Stimulated activated naive CD8-positive, alpha-beta T cell treated with anti-CD3 and anti-CD28 coated beads, Interleukin-15, Interleukin-2, amounts not matched to agents 100 ng/mL and 50 ng/mL, for 24 hours (primary cell): ENCODE data around the gene STK33.

Experiments
- H3K27ac Mint-ChIP-seq: one replicate; pipeline ENCODE4 v1.8.0; 2021; ENCODE audit warnings: mild to moderate bottlenecking, mixed read lengths
- H3K27me3 Mint-ChIP-seq: one replicate; pipeline ENCODE4 v1.8.0; 2021; ENCODE audit warnings: mixed read lengths
- H3K36me3 Mint-ChIP-seq: one replicate; pipeline ENCODE4 v1.8.0; 2021; ENCODE audit warnings: low read depth, mixed read lengths
- H3K4me1 Mint-ChIP-seq: one replicate; pipeline ENCODE4 v1.8.0; 2021; ENCODE audit warnings: low read depth, mixed read lengths
- H3K4me3 Mint-ChIP-seq: one replicate; pipeline ENCODE4 v1.8.0; 2021; ENCODE audit warnings: mild to moderate bottlenecking, mixed read lengths
- H3K9me3 Mint-ChIP-seq: one replicate; pipeline ENCODE4 v1.8.0; 2021; ENCODE audit warnings: mixed read lengths

STK33 gene

GRCh38 chr11:8613036-8613435 lies 19.0 kb upstream of the STK33 start:
- no peak overlapping the region for H3K27ac Mint-ChIP-seq
- H3K36me3 Mint-ChIP-seq = peaks cover 21% of the 10 kb centered on the region
- no peaks in the 10 kb centered on the region for H3K9me3 Mint-ChIP-seq
- peaks cover 8% of the 10 kb centered on the region for H3K4me1 Mint-ChIP-seq
- H3K4me3 Mint-ChIP-seq = no peak overlapping the region
- H3K27me3 Mint-ChIP-seq = no peaks in the 10 kb centered on the region

DNA sequence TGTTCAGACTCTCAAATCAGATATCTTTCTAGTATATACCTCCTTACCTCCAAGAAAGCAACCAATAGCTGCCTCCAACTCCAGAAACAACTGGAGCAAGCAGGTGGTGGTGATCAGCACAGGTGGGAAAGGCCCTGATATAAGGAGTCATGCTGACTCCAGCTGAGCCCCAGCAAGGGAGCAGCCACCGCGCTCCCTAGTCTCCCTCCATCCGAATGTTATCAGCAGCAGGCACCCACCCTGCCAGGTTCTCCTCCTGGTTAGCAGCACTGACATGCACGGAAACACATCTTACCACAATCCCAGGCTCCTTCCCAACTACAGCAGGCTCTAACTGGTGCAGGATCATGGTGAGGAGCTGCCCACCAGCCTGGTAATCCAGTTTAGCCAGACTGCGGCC lies 18.5 kb upstream of the STK33 start:
- Mint-ChIP-seq H3K9me3 (no peaks in the 10 kb centered on the region), H3K4me3 (no peak overlapping the region), H3K36me3 (peaks cover 21% of the 10 kb centered on the region), H3K27ac (peak overlapping the region; percentile 9), H3K4me1 (peaks cover 8% of the 10 kb centered on the region), H3K27me3 (no peaks in the 10 kb centered on the region)

GRCh38 chr11:8610532-8611116 lies 16.6 kb upstream of the STK33 start:
- Mint-ChIP-seq H3K4me3 (no peak overlapping the region), H3K27me3 (peaks cover 4% of the 10 kb centered on the region), H3K4me1 (peaks cover 8% of the 10 kb centered on the region), H3K9me3 (no peaks in the 10 kb centered on the region), H3K36me3 (peaks cover 12% of the 10 kb centered on the region), H3K27ac (no peak overlapping the region)

- H3K4me3 Mint-ChIP-seq = no peak overlapping the region
- H3K27me3 Mint-ChIP-seq = peaks cover 19% of the 10 kb centered on the region
- no peaks in the 10 kb centered on the region for H3K9me3 Mint-ChIP-seq
- H3K27ac Mint-ChIP-seq = no peak overlapping the region
- peaks cover 8% of the 10 kb centered on the region for H3K4me1 Mint-ChIP-seq
- H3K36me3 Mint-ChIP-seq = peaks cover 9% of the 10 kb centered on the region
Observed at GRCh38 chr11:8608652-8609051, 14.6 kb upstream of the STK33 start.

DNA sequence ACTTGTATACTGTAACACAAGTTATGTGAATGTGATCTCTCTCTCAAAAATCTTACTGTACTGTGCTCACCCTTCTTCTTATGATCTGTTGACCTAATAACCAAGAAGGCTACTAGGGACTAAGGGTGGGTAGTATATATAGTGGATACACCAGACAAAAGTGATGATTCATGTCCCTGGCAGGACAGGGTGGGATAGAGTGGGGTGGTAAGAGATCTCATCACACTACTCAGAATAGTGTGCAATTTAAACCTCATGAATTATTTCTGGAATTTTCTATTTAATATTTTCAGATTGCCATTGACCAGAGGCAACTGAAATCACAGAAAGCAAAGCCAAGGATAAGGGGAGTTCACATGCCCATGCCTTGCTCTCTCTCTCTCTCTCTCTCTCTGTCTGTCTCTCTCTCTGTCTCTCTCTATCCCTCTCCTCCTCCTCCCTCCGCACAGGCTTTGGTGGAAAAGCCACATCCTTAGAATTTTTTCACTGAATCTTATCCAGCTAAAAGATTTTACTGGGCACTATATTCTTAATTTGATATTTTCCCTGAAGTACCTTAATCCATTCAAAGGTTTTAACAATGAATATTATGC lies 12.0 kb upstream of the STK33 start:
- no peak overlapping the region for H3K27ac Mint-ChIP-seq
- no peaks in the 10 kb centered on the region for H3K36me3 Mint-ChIP-seq
- no peak overlapping the region for H3K4me3 Mint-ChIP-seq
- H3K27me3 Mint-ChIP-seq = peaks cover 25% of the 10 kb centered on the region
- no peaks in the 10 kb centered on the region for H3K9me3 Mint-ChIP-seq
- peaks cover 8% of the 10 kb centered on the region for H3K4me1 Mint-ChIP-seq

GRCh38 chr11:8604078-8604723 lies 10.2 kb upstream of the STK33 start:
- no peaks in the 10 kb centered on the region for H3K36me3 Mint-ChIP-seq
- no peaks in the 10 kb centered on the region for H3K9me3 Mint-ChIP-seq
- H3K27me3 Mint-ChIP-seq = peaks cover 26% of the 10 kb centered on the region
- H3K27ac Mint-ChIP-seq = no peak overlapping the region
- H3K4me1 Mint-ChIP-seq = no peaks in the 10 kb centered on the region
- H3K4me3 Mint-ChIP-seq = no peak overlapping the region

- Mint-ChIP-seq H3K4me1 (no peaks in the 10 kb centered on the region), H3K4me3 (no peak overlapping the region), H3K27ac (no peak overlapping the region), H3K27me3 (peaks cover 31% of the 10 kb centered on the region), H3K36me3 (no peaks in the 10 kb centered on the region), H3K9me3 (no peaks in the 10 kb centered on the region)
Observed at GRCh38 chr11:8603696-8604077, 9.7 kb upstream of the STK33 start.

DNA sequence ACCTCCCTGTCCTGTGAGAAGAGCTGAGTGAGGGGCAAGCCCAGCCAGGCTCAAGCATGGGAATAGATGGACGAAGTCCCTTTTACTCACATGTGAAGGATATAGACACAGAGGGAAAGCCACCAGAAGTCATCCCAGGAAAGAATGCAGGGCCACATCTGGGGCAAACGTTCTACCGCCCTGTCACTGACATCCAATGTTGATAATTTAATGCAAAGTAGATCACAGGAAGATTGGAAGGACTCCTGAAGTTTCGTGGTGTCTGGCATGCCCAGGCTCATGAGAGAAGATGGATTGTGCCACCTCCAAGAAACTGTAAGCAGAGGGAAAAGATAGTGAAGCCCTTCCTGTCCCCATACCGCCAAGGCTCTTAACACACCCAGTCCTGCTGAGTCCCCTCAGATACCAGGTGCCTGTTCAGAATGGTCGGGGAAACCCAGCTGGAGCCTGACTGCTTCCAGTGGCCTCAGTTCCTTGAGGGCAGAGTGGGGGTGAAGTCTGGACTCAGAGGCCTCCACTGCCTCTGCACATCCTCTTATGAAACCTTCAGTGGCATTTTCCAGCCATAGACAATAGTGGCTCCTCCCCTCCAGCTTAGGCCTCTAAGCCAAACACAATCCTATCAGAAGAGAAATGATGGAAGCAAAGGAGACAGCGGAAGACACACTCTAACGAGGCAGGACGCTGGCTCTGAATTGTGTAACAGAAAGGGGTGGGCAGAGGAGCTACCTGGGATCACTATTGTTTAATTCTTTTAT lies 7.5 kb upstream of the STK33 start:
- H3K9me3 Mint-ChIP-seq = no peaks in the 10 kb centered on the region
- H3K27me3 Mint-ChIP-seq = peaks cover 45% of the 10 kb centered on the region
- H3K4me3 Mint-ChIP-seq = no peak overlapping the region
- no peaks in the 10 kb centered on the region for H3K36me3 Mint-ChIP-seq
- no peak overlapping the region for H3K27ac Mint-ChIP-seq
- H3K4me1 Mint-ChIP-seq = no peaks in the 10 kb centered on the region

DNA sequence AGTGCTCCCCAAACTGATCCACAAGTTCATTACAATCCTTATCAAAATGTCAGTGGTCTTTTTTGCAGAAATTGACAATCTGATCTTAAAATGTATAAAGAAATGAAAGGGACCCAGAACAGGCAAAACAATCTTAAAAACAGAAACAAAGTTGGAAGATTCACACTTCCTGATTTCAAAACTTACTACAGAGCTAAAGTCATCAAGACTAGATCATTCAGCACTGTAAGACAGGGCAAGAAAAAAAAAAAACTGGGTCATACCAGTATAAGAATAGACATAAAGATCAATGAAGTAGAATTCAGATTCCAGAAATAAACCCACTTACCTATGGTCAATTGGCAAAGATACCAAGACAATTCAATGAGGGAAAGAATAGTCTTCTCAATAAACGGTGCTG lies 4.5 kb upstream of the STK33 start:
- peaks cover 2% of the 10 kb centered on the region for H3K4me1 Mint-ChIP-seq
- H3K9me3 Mint-ChIP-seq = no peaks in the 10 kb centered on the region
- no peak overlapping the region for H3K4me3 Mint-ChIP-seq
- H3K36me3 Mint-ChIP-seq = no peaks in the 10 kb centered on the region
- H3K27me3 Mint-ChIP-seq = peaks cover 46% of the 10 kb centered on the region
- no peak overlapping the region for H3K27ac Mint-ChIP-seq

- Mint-ChIP-seq H3K9me3 (no peaks in the 10 kb centered on the region), H3K27me3 (peaks cover 52% of the 10 kb centered on the region), H3K4me1 (peaks cover 5% of the 10 kb centered on the region), H3K4me3 (no peak overlapping the region), H3K27ac (no peak overlapping the region), H3K36me3 (no peaks in the 10 kb centered on the region)
Observed at GRCh38 chr11:8597182-8597581, 3.2 kb upstream of the STK33 start.

GRCh38 chr11:8596504-8597046 lies 2.5 kb upstream of the STK33 start:
- no peaks in the 10 kb centered on the region for H3K9me3 Mint-ChIP-seq
- H3K27ac Mint-ChIP-seq = no peak overlapping the region
- H3K4me1 Mint-ChIP-seq = peaks cover 5% of the 10 kb centered on the region
- H3K36me3 Mint-ChIP-seq = no peaks in the 10 kb centered on the region
- H3K27me3 Mint-ChIP-seq = peaks cover 52% of the 10 kb centered on the region
- H3K4me3 Mint-ChIP-seq = no peak overlapping the region

GRCh38 chr11:8593455-8593854 lies 573 bp downstream of the STK33 start:
- peaks cover 50% of the 10 kb centered on the region for H3K27me3 Mint-ChIP-seq
- H3K27ac Mint-ChIP-seq = peak overlapping the region; percentile 41
- no peaks in the 10 kb centered on the region for H3K9me3 Mint-ChIP-seq

GRCh38 chr11:8587915-8588314 lies 6.1 kb downstream of the STK33 start:
- Mint-ChIP-seq H3K27ac (no peak overlapping the region), H3K4me3 (no peak overlapping the region), H3K4me1 (no peaks in the 10 kb centered on the region)

More at GRCh38 chr11:8593455-8593854, 573 bp downstream of the STK33 start:
- peak overlapping the region; percentile 79 for H3K4me3 Mint-ChIP-seq
- peaks cover 5% of the 10 kb centered on the region for H3K4me1 Mint-ChIP-seq
- no peaks in the 10 kb centered on the region for H3K36me3 Mint-ChIP-seq

GRCh38 chr11:8586805-8587204 lies 7.2 kb downstream of the STK33 start:
- peaks cover 16% of the 10 kb centered on the region for H3K27me3 Mint-ChIP-seq
- no peak overlapping the region for H3K4me3 Mint-ChIP-seq
- H3K36me3 Mint-ChIP-seq = no peaks in the 10 kb centered on the region
- no peaks in the 10 kb centered on the region for H3K9me3 Mint-ChIP-seq
- no peak overlapping the region for H3K27ac Mint-ChIP-seq
- no peaks in the 10 kb centered on the region for H3K4me1 Mint-ChIP-seq

More at GRCh38 chr11:8587915-8588314, 6.1 kb downstream of the STK33 start:
- no peaks in the 10 kb centered on the region for H3K9me3 Mint-ChIP-seq
- no peaks in the 10 kb centered on the region for H3K36me3 Mint-ChIP-seq
- peaks cover 20% of the 10 kb centered on the region for H3K27me3 Mint-ChIP-seq

GRCh38 chr11:8586184-8586583 lies 7.8 kb downstream of the STK33 start:
- Mint-ChIP-seq H3K9me3 (no peaks in the 10 kb centered on the region), H3K27me3 (peaks cover 16% of the 10 kb centered on the region), H3K4me3 (no peak overlapping the region), H3K4me1 (no peaks in the 10 kb centered on the region), H3K36me3 (no peaks in the 10 kb centered on the region), H3K27ac (no peak overlapping the region)
